C4-2B (cell line): Measurements from ENCODE around the gene MRTFB.
A peak's percentile ranks its signal among the peaks of the same experiment; 100 is the strongest.

Experiments
- H3K27ac ChIP-seq: fragments of 450-650 bp; 2 replicates; pipeline ENCODE4 v1.5.1; 2017
- CTCF ChIP-seq: fragments of 450-650 bp; conservative IDR thresholded peaks from 2 replicates; pipeline ENCODE4 v1.5.1; 2017; ENCODE audit warnings: mild to moderate bottlenecking
- ZFX ChIP-seq: fragments of 450-650 bp; IDR thresholded peaks from 2 replicates; pipeline ENCODE4 v1.6.1; 2017

The MRTFB gene

DNA sequence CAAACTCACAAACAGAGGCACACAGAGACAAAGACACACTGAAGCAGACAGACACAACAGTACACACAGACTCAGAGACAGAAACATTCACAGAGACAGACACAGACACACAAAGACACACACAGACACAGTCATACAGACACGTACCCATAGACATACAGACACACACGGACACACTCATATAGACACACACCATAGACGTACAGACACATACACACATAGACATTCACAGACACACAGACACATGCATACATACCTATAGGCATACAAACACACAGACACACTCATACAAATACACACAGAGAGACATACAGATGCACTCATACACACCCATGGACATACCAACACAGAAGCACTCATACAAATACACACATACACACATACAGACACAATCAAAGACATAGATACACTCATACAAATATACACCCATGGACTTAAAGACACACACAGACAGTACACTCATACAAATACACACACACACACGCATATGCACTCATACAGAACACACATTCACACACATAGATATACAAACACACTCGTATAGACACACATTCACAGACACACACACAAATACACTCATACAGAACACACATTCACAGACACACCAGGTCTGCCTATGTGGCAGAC lies 19.9 kb upstream of the MRTFB start:
- no peak overlapping the region for H3K27ac ChIP-seq
- TF ChIP-seq CTCF (no peak), ZFX (no peak)

- TF ChIP-seq CTCF (no peak), ZFX (no peak)
- H3K27ac ChIP-seq = no peak overlapping the region
Measured at GRCh38 chr16:14056970-14057369, 14.1 kb upstream of the MRTFB start.

DNA sequence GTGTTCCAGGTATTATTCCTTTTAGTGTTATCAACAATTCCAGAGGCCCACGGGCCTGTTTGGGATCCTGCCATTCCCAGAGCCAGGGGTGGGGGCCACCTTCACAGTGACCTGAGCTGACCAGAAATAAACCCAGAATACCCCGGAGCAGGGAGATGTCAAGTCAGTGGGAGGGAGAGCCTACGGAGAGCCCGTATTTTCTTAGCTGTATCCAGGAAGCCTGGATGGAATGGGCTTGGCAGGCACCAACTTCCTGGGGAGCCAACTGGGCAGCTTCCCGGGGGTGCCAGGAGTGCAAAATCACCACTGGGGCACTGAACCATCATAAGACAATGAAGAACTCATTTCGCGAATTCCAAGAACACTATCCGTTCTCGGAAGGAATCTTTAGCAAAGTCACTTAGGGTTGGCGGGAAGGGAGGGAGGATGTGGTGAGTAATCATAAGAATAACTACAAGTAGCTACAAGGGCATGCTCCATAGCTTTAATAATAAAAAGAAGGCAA lies 13.2 kb upstream of the MRTFB start:
- TF ChIP-seq ZFX (no peak), CTCF (no peak)
- no peak overlapping the region for H3K27ac ChIP-seq

DNA sequence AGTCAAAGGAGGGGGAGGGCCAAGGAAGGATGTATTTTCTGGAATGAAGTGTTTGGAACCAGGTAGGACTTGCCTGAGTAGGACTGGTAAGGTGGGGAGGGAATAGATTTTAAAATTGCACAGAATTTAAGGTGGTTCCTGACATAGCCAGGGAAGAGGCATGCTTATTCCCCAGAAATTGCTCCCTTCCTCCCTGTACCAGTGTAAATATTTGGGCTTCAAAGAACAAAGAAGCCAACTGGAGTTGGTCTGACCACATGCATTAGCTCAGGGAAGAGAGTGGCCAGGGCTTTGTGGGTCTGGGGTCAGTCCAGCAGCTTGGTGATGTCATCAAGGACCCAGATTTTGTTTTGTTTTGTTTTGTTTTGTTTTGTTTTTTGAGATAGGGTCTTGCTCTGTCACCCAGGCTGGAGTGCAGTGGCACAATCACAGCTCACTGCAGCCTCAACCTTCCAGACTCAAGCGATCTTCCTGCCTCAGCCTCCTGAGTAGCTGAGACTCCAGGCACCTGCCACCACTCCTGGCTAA lies 9.3 kb upstream of the MRTFB start:
- TF ChIP-seq CTCF = no peak
- TF ChIP-seq ZFX = no peak
- H3K27ac ChIP-seq = no peak overlapping the region

GRCh38 chr16:14062261-14062660 lies 8.9 kb upstream of the MRTFB start:
- H3K27ac ChIP-seq = no peak overlapping the region
- no peak for TF ChIP-seq ZFX
- no peak for TF ChIP-seq CTCF

- no peak overlapping the region for H3K27ac ChIP-seq
- TF ChIP-seq CTCF (no peak), ZFX (no peak)
Measured at GRCh38 chr16:14063618-14064581, 7.2 kb upstream of the MRTFB start.

GRCh38 chr16:14069818-14070217 lies 1.3 kb upstream of the MRTFB start:
- TF ChIP-seq ZFX (no peak), CTCF (no peak)
- H3K27ac ChIP-seq = peak overlapping the region; percentile 92; the same call in 1 of the 2 replicates
